SK-N-SH (cell line): ENCODE data around the gene GRK1. TPM values are rescaled to one million over a fixed set of nuclear protein-coding genes. Genes with fewer than 3 reads are reported as not detected.

Experiments used
- CTCF ChIA-PET: fragments of 300-600, 350-600 bp; formaldehyde crosslinking; extraction: SDS; loops from one replicate; lab custom pipeline; 2021; lab: Yijun Ruan, JAX
- POLR2A ChIA-PET: fragments of 350-600 bp; sonication (Branson Sonifier 250); formaldehyde crosslinking; extraction: SDS; loops from one replicate; lab custom pipeline; 2020; ENCODE audit warnings: antibody characterized with exemption, inconsistent platforms; lab: Yijun Ruan, JAX
- DNase-seq: peaks from one replicate; pipeline ENCODE4 v3.0.0; 2012
- H2AFZ ChIP-seq: fragments of 200-600 bp; sonication (generic); 2 replicates; pipeline ENCODE4 v1.8.1; 2016; ENCODE audit warnings: antibody characterized with exemption, mild to moderate bottlenecking, low read depth
- H3F3A ChIP-seq: fragments of 200-600 bp; sonication (generic); replicated peaks from 2 replicates; pipeline ENCODE3; 2016; ENCODE audit warnings: antibody characterized with exemption, mild to moderate bottlenecking; ENCODE audit not compliant: insufficient read depth
- H3K27ac ChIP-seq, 2 experiments: fragments of 200-500 bp in 1 of 2; fragments of 200-600 bp in 1 of 2; sonication (Bioruptor generic) in 1 of 2; sonication (generic), shearing (Covaris generic) in 1 of 2; 2 replicates each; pipeline versions ENCODE4 v1.5.1 to v1.6.1; 2014 to 2016; ENCODE audit warnings: low read depth in 2 of 2, inconsistent platforms in 1 of 2, low read length in 1 of 2, mild to moderate bottlenecking in 1 of 2, mixed read lengths in 1 of 2
- H3K27me3 ChIP-seq: fragments of 200-600 bp; sonication (generic), shearing (Covaris generic); 2 replicates; pipeline ENCODE4 v1.6.1; 2016; ENCODE audit warnings: mixed run types; ENCODE audit not compliant: insufficient read depth
- H3K36me3 ChIP-seq, 2 experiments: fragments of 200-500 bp in 1 of 2; fragments of 200-600 bp in 1 of 2; sonication (Bioruptor generic) in 1 of 2; sonication (generic) in 1 of 2; replicated peaks in 1 of 2; 2 replicates each; pipeline versions ENCODE3 to v1.5.1; 2014 to 2016; ENCODE audit warnings: low read length in 1 of 2, mild to moderate bottlenecking in 1 of 2; ENCODE audit not compliant: insufficient read depth in 2 of 2, control insufficient read depth in 1 of 2
- H3K4me1 ChIP-seq, 2 experiments: fragments of 200-500 bp in 1 of 2; fragments of 200-600 bp in 1 of 2; sonication (Bioruptor generic) in 1 of 2; sonication (generic), shearing (Covaris generic) in 1 of 2; 2 replicates each; pipeline versions ENCODE4 v1.5.1 to v1.6.1; 2014 to 2016; ENCODE audit warnings: low read depth in 1 of 2, low read length in 1 of 2, mixed run types in 1 of 2; ENCODE audit not compliant: insufficient read depth in 2 of 2, control insufficient read depth in 1 of 2
- H3K4me2 ChIP-seq: fragments of 200-600 bp; sonication (generic), shearing (Covaris generic); 2 replicates; pipeline ENCODE4 v1.6.1; 2017; ENCODE audit warnings: mixed run types
- H3K4me3 ChIP-seq, 2 experiments: fragments of 200-500 bp in 1 of 2; fragments of 200-600 bp in 1 of 2; sonication (Bioruptor generic) in 1 of 2; sonication (generic), shearing (Covaris generic) in 1 of 2; 2 replicates each; pipeline versions ENCODE4 v1.5.1 to v1.8.1; 2014 to 2016; ENCODE audit warnings: low read depth in 2 of 2, inconsistent platforms in 1 of 2, low read length in 1 of 2, mild to moderate bottlenecking in 1 of 2, mixed read lengths in 1 of 2, moderate library complexity in 1 of 2
- H3K79me2 ChIP-seq: fragments of 200-600 bp; sonication (generic); 2 replicates; pipeline ENCODE4 v1.8.1; 2017; ENCODE audit warnings: mild to moderate bottlenecking; ENCODE audit not compliant: insufficient read depth
- H3K9ac ChIP-seq: fragments of 200-600 bp; sonication (generic); 2 replicates; pipeline ENCODE4 v1.6.1; 2017; ENCODE audit warnings: mixed run types
- H3K9me2 ChIP-seq: fragments of 200-600 bp; sonication (generic); 2 replicates; pipeline ENCODE4 v1.6.1; 2017; ENCODE audit warnings: mixed run types
- H3K9me3 ChIP-seq: fragments of 200-600 bp; sonication (generic); 2 replicates; pipeline ENCODE4 v1.6.1; 2017; ENCODE audit warnings: mixed run types, mild to moderate bottlenecking, moderate library complexity
- H4K20me1 ChIP-seq: fragments of 200-600 bp; sonication (generic); 2 replicates; pipeline ENCODE4 v1.6.1; 2017; ENCODE audit warnings: mild to moderate bottlenecking, mixed run types; ENCODE audit not compliant: insufficient read depth
- ELF1 ChIP-seq: IDR thresholded peaks from 2 replicates; pipeline ENCODE4 v1.4.0; 2012
- EP300 ChIP-seq, 2 experiments: IDR thresholded peaks; 2 replicates each; pipeline versions ENCODE4 v1.4.0 to v1.6.1; 2012; ENCODE audit warnings: borderline replicate concordance in 1 of 2, low read depth in 1 of 2, low read length in 1 of 2
- FOSL2 ChIP-seq: IDR thresholded peaks from 2 replicates; pipeline ENCODE4 v1.4.0; 2012; ENCODE audit warnings: low read depth, mild to moderate bottlenecking, moderate library complexity, borderline replicate concordance
- FOXJ3 ChIP-seq: sonication (generic); formaldehyde crosslinking; IDR thresholded peaks from 2 replicates; pipeline ENCODE4 v1.5.1; 2020; ENCODE audit warnings: mild to moderate bottlenecking, missing genetic modification reagents
- FOXM1 ChIP-seq: IDR thresholded peaks from 2 replicates; pipeline ENCODE4 v1.4.0; 2012; ENCODE audit warnings: low read depth, mild to moderate bottlenecking
- IRF3 ChIP-seq: fragments of 150-350 bp; IDR thresholded peaks from 2 replicates; pipeline ENCODE4 v1.6.1; 2016; ENCODE audit warnings: mild to moderate bottlenecking, low read depth, low read length
- JUND ChIP-seq: IDR thresholded peaks from 2 replicates; pipeline ENCODE4 v1.4.0; 2012
- MAX ChIP-seq: IDR thresholded peaks from 2 replicates; pipeline ENCODE4 v1.4.0; 2012; ENCODE audit warnings: low read depth
- MEF2A ChIP-seq: IDR thresholded peaks from 2 replicates; pipeline ENCODE4 v1.4.0; 2012; ENCODE audit warnings: low read depth, borderline replicate concordance
- MXI1 ChIP-seq: IDR thresholded peaks from 2 replicates; pipeline ENCODE4 v1.6.1; 2012; ENCODE audit warnings: mild to moderate bottlenecking, low read depth, low read length, improper control_type of control experiment
- NRF1 ChIP-seq: IDR thresholded peaks from 2 replicates; pipeline ENCODE4 v1.6.1; 2012; ENCODE audit warnings: low read depth, mild to moderate bottlenecking, low read length
- PBX3 ChIP-seq: IDR thresholded peaks from 2 replicates; pipeline ENCODE4; 2012
- REST ChIP-seq: IDR thresholded peaks from 2 replicates; pipeline ENCODE4 v1.6.1; 2012; ENCODE audit warnings: mild to moderate bottlenecking, low read depth, low read length, moderate library complexity
- RXRA ChIP-seq: IDR thresholded peaks from 2 replicates; pipeline ENCODE4 v1.4.0; 2012; ENCODE audit warnings: low read depth, mild to moderate bottlenecking, borderline replicate concordance
- SIN3A ChIP-seq: IDR thresholded peaks from 2 replicates; pipeline ENCODE4 v1.6.1; 2012; ENCODE audit warnings: low read depth, mild to moderate bottlenecking, low read length, moderate library complexity, borderline replicate concordance
- TAF1 ChIP-seq: IDR thresholded peaks from 2 replicates; pipeline ENCODE4 v1.6.1; 2012; ENCODE audit warnings: low read depth, mild to moderate bottlenecking, low read length, moderate library complexity, borderline replicate concordance
- TCF12 ChIP-seq: IDR thresholded peaks from 2 replicates; pipeline ENCODE4 v1.4.0; 2012
- USF1 ChIP-seq: IDR thresholded peaks from 2 replicates; pipeline ENCODE4 v1.4.0; 2012; ENCODE audit warnings: low read depth, borderline replicate concordance
- WGBS: methylation state at CpG from one replicate; pipeline ENCODE4 v1.1.6; 2017; ENCODE audit warnings: low lambda C conversion rate; 5-methylcytosine and 5-hydroxymethylcytosine counted together
- polyA plus RNA-seq, 3 experiments: library from polyadenylated mRNA; depleted of rRNA; stranded (reverse); fragments of >200 nt; gene quantifications; 2 replicates each; pipeline ENCODE4 v1.2.3, GENCODE V29; 2012

The GRK1 gene
- polyA plus RNA-seq, 1 of the 3 experiments (the other 2 are of a cell fraction), result 0.12 TPM

- TF ChIP-seq USF1, result no peak
- no peak for TF ChIP-seq MEF2A
- TF ChIP-seq SIN3A, result no peak
- Histone ChIP-seq H3K9me2 (no peaks in the 10 kb centered on the region), H3K79me2 (peaks cover 67% of the 10 kb centered on the region), H3K9ac (no peak overlapping the region), H3K9me3 (no peaks in the 10 kb centered on the region), H4K20me1 (peaks cover 50% of the 10 kb centered on the region), H3K4me3 (no peak overlapping the region), H3K27me3 (no peaks in the 10 kb centered on the region), H3K27ac (no peak overlapping the region), H3K4me2 (no peak overlapping the region), H3F3A (no peaks in the 10 kb centered on the region), H3K36me3 (peaks cover 0 to 3% of the 10 kb centered on the region in 2 experiments), H3K4me1 (peaks cover 3 to 15% of the 10 kb centered on the region in 2 experiments; a peak in 2 of 4 replicates), H2AFZ (no peak overlapping the region)
- no peak for DNase-seq
- WGBS, result 95% methylated on average over 5 of the region's 5 CpGs
- POLR2A ChIA-PET, result interaction anchor here (0.6 kb wide), 1 partner anchor 243 kb away, joined by 3 read pairs; no protein-coding TSS in a partner anchor
- CTCF ChIA-PET, result no interaction called here
These were observed 49.1 kb upstream of the GRK1 start for GRCh38 chr13:113617961-113618360.

GRCh38 chr13:113618455-113618854, 48.6 kb upstream of the GRK1 start:
- ChIA-PET CTCF (no interaction called here), POLR2A (interaction anchor here (0.6 kb wide), 1 partner anchor 243 kb away, joined by 3 read pairs; no protein-coding TSS in a partner anchor)
- WGBS, result 97% methylated on average over 7 of the region's 7 CpGs
- Histone ChIP-seq H3K9ac (no peak overlapping the region), H3K27ac (no peak overlapping the region), H3K9me3 (no peaks in the 10 kb centered on the region), H3K27me3 (no peaks in the 10 kb centered on the region), H3F3A (no peaks in the 10 kb centered on the region), H4K20me1 (peaks cover 45% of the 10 kb centered on the region), H3K9me2 (no peaks in the 10 kb centered on the region), H3K36me3 (peaks cover 0 to 6% of the 10 kb centered on the region in 2 experiments), H3K79me2 (peaks cover 63% of the 10 kb centered on the region), H3K4me1 (peaks cover 3 to 15% of the 10 kb centered on the region in 2 experiments; a peak in 2 of 4 replicates), H2AFZ (no peak overlapping the region), H3K4me3 (no peak overlapping the region), H3K4me2 (no peak overlapping the region)
- DNase-seq, result no peak
- TF ChIP-seq FOSL2 (no peak), TAF1 (no peak), FOXM1 (no peak), NRF1 (no peak), IRF3 (no peak), ELF1 (no peak), EP300 (IDR thresholded peaks at IDR 0.05; ENCODE audit: borderline replicate concordance in 1 of 2, low read depth in 1 of 2, low read length in 1 of 2) (no peak), MXI1 (no peak), FOXJ3 (no peak), REST (no peak), PBX3 (no peak), JUND (no peak), MAX (no peak), RXRA (no peak), TCF12 (no peak)
